Measurements from ENCODE around the gene CERS6. TPM values are rescaled to one million over a fixed set of nuclear protein-coding genes. Genes with fewer than 3 reads are reported as not detected.

Gene CERS6
- total and polyA plus RNA-seq, 2 experiments from 2014 or later: 7.4 to 35.0 TPM

DNA sequence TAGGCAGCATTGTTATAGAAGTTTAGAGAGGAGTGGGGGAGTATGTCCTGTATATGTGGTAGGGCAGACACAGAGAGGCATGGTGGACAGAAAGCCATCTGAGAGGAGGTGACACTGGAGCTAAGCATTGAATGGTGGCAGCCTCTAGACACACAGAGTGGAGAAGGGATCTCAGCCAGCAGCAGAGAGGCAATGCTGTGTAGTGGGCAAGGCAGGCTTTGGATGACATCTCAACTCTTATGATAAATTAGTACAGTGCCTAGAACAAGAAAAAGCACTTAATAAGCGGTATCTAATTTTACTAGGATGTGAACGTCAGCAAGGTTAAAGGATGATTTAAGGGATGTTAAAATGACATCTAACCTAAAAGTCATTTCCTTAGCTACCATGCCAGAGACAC, 22.5 kb upstream of the CERS6 start (continued):
- TF ChIP-seq CREB1 (CRISPR knock-in tag; IDR thresholded peaks at IDR 0.05; ENCODE audit: low read depth) (no peak), ZNF331 (CRISPR knock-in tag; IDR thresholded peaks at IDR 0.05; ENCODE audit: low read depth) (no peak), NANOG (IDR thresholded peaks at IDR 0.05; ENCODE audit: borderline replicate concordance) (no peak)

GRCh38 chr2:168434146-168434545, 21.9 kb upstream of the CERS6 start:
- ATAC-seq (no peak), DNase-seq (ENCODE audit: low spot score) (no peak)
- Histone ChIP-seq H3K4me3 (no peak overlapping the region), H4K20me1 (replicated peaks; ENCODE audit: insufficient read depth) (no peaks in the 10 kb centered on the region), H3K36me3 (ENCODE audit: insufficient read depth) (no peaks in the 10 kb centered on the region), H3K4me1 (ENCODE audit: insufficient read depth) (peaks cover 12% of the 10 kb centered on the region; the same call in 1 of the 2 replicates), H3K27ac (ENCODE audit: low read depth) (no peak overlapping the region), H3K27me3 (ENCODE audit: insufficient read depth) (no peaks in the 10 kb centered on the region), H3K79me2 (replicated peaks; ENCODE audit: insufficient read depth) (no peaks in the 10 kb centered on the region), H3F3A (replicated peaks; ENCODE audit: low read depth) (no peaks in the 10 kb centered on the region), H3K9me2 (ENCODE audit: insufficient read depth) (peaks cover 9% of the 10 kb centered on the region), H3K4me2 (no peak overlapping the region), H2AFZ (no peak overlapping the region)
- H3K9me3 Mint-ChIP-seq: no peaks in the 10 kb centered on the region
- H3K27me3 Mint-ChIP-seq (ENCODE audit: insufficient read depth, low read depth, poor library complexity): no peaks in the 10 kb centered on the region
- H3K4me1 Mint-ChIP-seq: peaks cover 17% of the 10 kb centered on the region
- H3K27ac Mint-ChIP-seq: no peak overlapping the region
- H3K36me3 Mint-ChIP-seq (ENCODE audit: low read depth): no peaks in the 10 kb centered on the region
- TF ChIP-seq POLR2AphosphoS5 (IDR thresholded peaks at IDR 0.05; ENCODE audit: low read depth): no peak
- no peak for TF ChIP-seq CREB1 (CRISPR knock-in tag; IDR thresholded peaks at IDR 0.05; ENCODE audit: low read depth)
- no peak overlapping the region for H3K4me3 Mint-ChIP-seq

DNA sequence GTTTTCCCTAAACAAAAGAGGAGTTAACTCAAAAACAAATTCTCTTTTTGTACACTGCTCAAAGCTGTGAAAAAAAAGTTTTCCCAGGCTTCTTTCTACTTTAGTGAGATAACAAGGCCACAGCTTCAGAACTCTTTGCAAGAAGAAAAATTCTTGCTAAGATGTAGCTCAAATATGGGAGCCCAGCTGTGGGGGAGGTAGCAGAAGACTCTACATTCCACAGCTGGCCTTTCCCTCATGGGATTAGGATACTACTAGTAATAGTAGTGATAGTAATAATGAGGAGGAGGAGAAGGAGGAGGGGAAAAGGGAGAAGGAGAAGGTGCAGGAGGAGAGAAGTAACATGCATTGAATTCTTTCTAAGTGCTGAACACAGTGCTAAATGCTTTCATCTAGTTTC, 19.2 kb upstream of the CERS6 start:
- Histone ChIP-seq H3K36me3 (ENCODE audit: insufficient read depth) (no peaks in the 10 kb centered on the region), H3F3A (replicated peaks; ENCODE audit: low read depth) (no peaks in the 10 kb centered on the region), H3K27ac (ENCODE audit: low read depth) (no peak overlapping the region), H3K4me1 (ENCODE audit: insufficient read depth) (no peaks in the 10 kb centered on the region), H2AFZ (no peak overlapping the region), H3K79me2 (replicated peaks; ENCODE audit: insufficient read depth) (no peaks in the 10 kb centered on the region), H4K20me1 (replicated peaks; ENCODE audit: insufficient read depth) (no peaks in the 10 kb centered on the region), H3K27me3 (ENCODE audit: insufficient read depth) (no peaks in the 10 kb centered on the region), H3K4me2 (no peak overlapping the region), H3K4me3 (no peak overlapping the region), H3K9me2 (ENCODE audit: insufficient read depth) (peaks cover 9% of the 10 kb centered on the region)
- Mint-ChIP-seq H3K4me1 (peaks cover 9% of the 10 kb centered on the region), H3K27ac (no peak overlapping the region), H3K4me3 (no peak overlapping the region), H3K9me3 (no peaks in the 10 kb centered on the region), H3K36me3 (ENCODE audit: low read depth) (no peaks in the 10 kb centered on the region), H3K27me3 (ENCODE audit: insufficient read depth, low read depth, poor library complexity) (peaks cover 2% of the 10 kb centered on the region)
- ATAC-seq: no peak
- TF ChIP-seq ZNF331 (CRISPR knock-in tag; IDR thresholded peaks at IDR 0.05; ENCODE audit: low read depth): no peak
- no peak for TF ChIP-seq STAT1 (IDR thresholded peaks at IDR 0.05; ENCODE audit: unreplicated experiment)
- no peak for TF ChIP-seq CREB1 (CRISPR knock-in tag; IDR thresholded peaks at IDR 0.05; ENCODE audit: low read depth)
- DNase-seq (ENCODE audit: low spot score): no peak

- Histone ChIP-seq H2AFZ (no peak overlapping the region), H3K4me1 (ENCODE audit: insufficient read depth) (peaks cover 7% of the 10 kb centered on the region), H4K20me1 (replicated peaks; ENCODE audit: insufficient read depth) (no peaks in the 10 kb centered on the region), H3K27ac (ENCODE audit: low read depth) (no peak overlapping the region), H3K4me3 (no peak overlapping the region), H3F3A (replicated peaks; ENCODE audit: low read depth) (no peaks in the 10 kb centered on the region), H3K27me3 (ENCODE audit: insufficient read depth) (no peaks in the 10 kb centered on the region), H3K36me3 (ENCODE audit: insufficient read depth) (no peaks in the 10 kb centered on the region), H3K79me2 (replicated peaks; ENCODE audit: insufficient read depth) (no peaks in the 10 kb centered on the region), H3K9me2 (ENCODE audit: insufficient read depth) (peaks cover 9% of the 10 kb centered on the region), H3K4me2 (no peak overlapping the region)
- ATAC-seq (no peak), DNase-seq (ENCODE audit: low spot score) (no peak)
- Mint-ChIP-seq H3K27me3 (ENCODE audit: insufficient read depth, low read depth, poor library complexity) (peaks cover 2% of the 10 kb centered on the region), H3K9me3 (no peaks in the 10 kb centered on the region), H3K27ac (no peak overlapping the region), H3K36me3 (ENCODE audit: low read depth) (no peaks in the 10 kb centered on the region), H3K4me3 (no peak overlapping the region), H3K4me1 (peaks cover 5% of the 10 kb centered on the region; the same call in 2 of the 3 replicates)
- no peak for TF ChIP-seq STAT1 (IDR thresholded peaks at IDR 0.05; ENCODE audit: unreplicated experiment)
- no peak for TF ChIP-seq NANOG (IDR thresholded peaks at IDR 0.05; ENCODE audit: borderline replicate concordance)
- no peak for TF ChIP-seq ZNF331 (CRISPR knock-in tag; IDR thresholded peaks at IDR 0.05; ENCODE audit: low read depth)
- TF ChIP-seq, protein P1, sequence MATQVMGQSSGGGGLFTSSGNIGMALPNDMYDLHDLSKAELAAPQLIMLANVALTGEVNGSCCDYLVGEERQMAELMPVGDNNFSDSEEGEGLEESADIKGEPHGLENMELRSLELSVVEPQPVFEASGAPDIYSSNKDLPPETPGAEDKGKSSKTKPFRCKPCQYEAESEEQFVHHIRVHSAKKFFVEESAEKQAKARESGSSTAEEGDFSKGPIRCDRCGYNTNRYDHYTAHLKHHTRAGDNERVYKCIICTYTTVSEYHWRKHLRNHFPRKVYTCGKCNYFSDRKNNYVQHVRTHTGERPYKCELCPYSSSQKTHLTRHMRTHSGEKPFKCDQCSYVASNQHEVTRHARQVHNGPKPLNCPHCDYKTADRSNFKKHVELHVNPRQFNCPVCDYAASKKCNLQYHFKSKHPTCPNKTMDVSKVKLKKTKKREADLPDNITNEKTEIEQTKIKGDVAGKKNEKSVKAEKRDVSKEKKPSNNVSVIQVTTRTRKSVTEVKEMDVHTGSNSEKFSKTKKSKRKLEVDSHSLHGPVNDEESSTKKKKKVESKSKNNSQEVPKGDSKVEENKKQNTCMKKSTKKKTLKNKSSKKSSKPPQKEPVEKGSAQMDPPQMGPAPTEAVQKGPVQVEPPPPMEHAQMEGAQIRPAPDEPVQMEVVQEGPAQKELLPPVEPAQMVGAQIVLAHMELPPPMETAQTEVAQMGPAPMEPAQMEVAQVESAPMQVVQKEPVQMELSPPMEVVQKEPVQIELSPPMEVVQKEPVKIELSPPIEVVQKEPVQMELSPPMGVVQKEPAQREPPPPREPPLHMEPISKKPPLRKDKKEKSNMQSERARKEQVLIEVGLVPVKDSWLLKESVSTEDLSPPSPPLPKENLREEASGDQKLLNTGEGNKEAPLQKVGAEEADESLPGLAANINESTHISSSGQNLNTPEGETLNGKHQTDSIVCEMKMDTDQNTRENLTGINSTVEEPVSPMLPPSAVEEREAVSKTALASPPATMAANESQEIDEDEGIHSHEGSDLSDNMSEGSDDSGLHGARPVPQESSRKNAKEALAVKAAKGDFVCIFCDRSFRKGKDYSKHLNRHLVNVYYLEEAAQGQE (IDR thresholded peaks at IDR 0.05; ENCODE audit: unreplicated experiment): no peak
Measured at GRCh38 chr2:168438553-168438952, 17.5 kb upstream of the CERS6 start.
